Ovary (tissue), 9 donors: ENCODE data around the gene TPM3. TPM values are rescaled to one million over a fixed set of nuclear protein-coding genes. Genes with fewer than 3 reads are reported as not detected.

Experiments used
- DNase-seq, 5 donors: peaks; one replicate each; pipeline ENCODE4 v3.0.0-alpha.2; 2019 to 2020
- H3K27ac ChIP-seq, 2 donors: fragments of 200-600 bp; one replicate each; pipeline versions ENCODE4 v1.5.1 to v1.8.0; 2019 to 2022
- H3K27me3 ChIP-seq: fragments of 200-600 bp; one replicate; pipeline ENCODE4 v1.8.0; 2022
- H3K36me3 ChIP-seq: fragments of 200-600 bp; sonication (generic); one replicate; pipeline ENCODE4 v1.5.1; 2019
- H3K4me1 ChIP-seq: one replicate; pipeline ENCODE4 v1.8.1; 2013; ENCODE audit warnings: mild to moderate bottlenecking, moderate library complexity; ENCODE audit not compliant: insufficient read depth
- H3K4me3 ChIP-seq: fragments of 200-600 bp; sonication (generic); one replicate; pipeline ENCODE4 v1.5.1; 2017
- H3K9me3 ChIP-seq, 2 donors: fragments of 200-600 bp in 1 of 2; sonication (generic) in 1 of 2; one replicate each; pipeline versions ENCODE4 v1.5.1 to v1.8.1; 2013 to 2019; ENCODE audit warnings: mild to moderate bottlenecking in 1 of 2, moderate library complexity in 1 of 2
- EP300 ChIP-seq: sonication (generic); formaldehyde crosslinking; IDR thresholded peaks from one replicate; pipeline ENCODE4 v1.6.1; 2017; ENCODE audit warnings: antibody characterized with exemption
- POLR2A ChIP-seq: fragments of 450-650 bp; IDR thresholded peaks from one replicate; pipeline ENCODE4 v1.6.1; 2017; ENCODE audit warnings: antibody characterized with exemption, mild to moderate bottlenecking, moderate library complexity
- WGBS, 3 donors: extraction: QIAGEN DNeasy Blood & Tissue Kit in 1 of 3; methylation state at CpG; one replicate each; pipeline versions ENCODE4 v1.1.5 to v1.1.7; 2013 to 2017; 5-methylcytosine and 5-hydroxymethylcytosine counted together
- intact Hi-C, 4 donors: fragments of 100-400 bp; cut with DNase I; formaldehyde crosslinking; loops; one replicate each; pipeline versions ENCODE4 v1.11.0 to v1.15.1; 2022 to 2023
- polyA plus RNA-seq, 2 donors: library from polyadenylated mRNA; stranded (reverse); fragments of 200-250 nt in 1 of 2; fragments of 350-450 nt in 1 of 2; fragmentation: Illumina TruSeq in 1 of 2; extraction: RNeasy Lipid Tissue Mini Kit (QIAGEN cat#74804) in 1 of 2; gene quantifications; one replicate each; pipeline ENCODE4 v1.2.3, GENCODE V29; 2013 to 2014
- total RNA-seq, 7 donors: library from RNA; depleted of rRNA in 2 of 7; stranded (reverse); fragments of >200 nt in 2 of 7; fragmentation: NEBNext Ultra II Directional in 3 of 7; extraction: Animal tissue kit (Norgen Biotek cat#: 25700) in 3 of 7; gene quantifications; one replicate each; pipeline versions ENCODE4 v1.1.0 to v1.2.4, GENCODE V29; 2016 to 2023
- TF ChIP-seq, protein P1 (sequence below), 3 donors: fragments of 450-650 bp in 2 of 3; fragments of 200-600 bp in 1 of 3; IDR thresholded peaks; one replicate each; pipeline versions ENCODE4 v1.5.1 to v1.8.0; 2016 to 2022; ENCODE audit warnings: antibody characterized with exemption in 3 of 3, mild to moderate bottlenecking in 1 of 3
- donor health status: DM: no; HTN: no; CAD: no; lungs with moderate emphysema.
- donor health status: DM: no; HTN: no; CAD: no.
- donor health status: Bipolar disorder and iron deficiency.
- donor health status: DM: yes; HTN: yes; CAD: no.
- donor health status: DM: no; HTN: no; CAD: no.
- donor health status: DM: yes; HTN: yes; CAD: no.

TPM3 gene
- total and polyA plus RNA-seq, 9 donors, result 78.0 to 316 (median 120) TPM

DNA sequence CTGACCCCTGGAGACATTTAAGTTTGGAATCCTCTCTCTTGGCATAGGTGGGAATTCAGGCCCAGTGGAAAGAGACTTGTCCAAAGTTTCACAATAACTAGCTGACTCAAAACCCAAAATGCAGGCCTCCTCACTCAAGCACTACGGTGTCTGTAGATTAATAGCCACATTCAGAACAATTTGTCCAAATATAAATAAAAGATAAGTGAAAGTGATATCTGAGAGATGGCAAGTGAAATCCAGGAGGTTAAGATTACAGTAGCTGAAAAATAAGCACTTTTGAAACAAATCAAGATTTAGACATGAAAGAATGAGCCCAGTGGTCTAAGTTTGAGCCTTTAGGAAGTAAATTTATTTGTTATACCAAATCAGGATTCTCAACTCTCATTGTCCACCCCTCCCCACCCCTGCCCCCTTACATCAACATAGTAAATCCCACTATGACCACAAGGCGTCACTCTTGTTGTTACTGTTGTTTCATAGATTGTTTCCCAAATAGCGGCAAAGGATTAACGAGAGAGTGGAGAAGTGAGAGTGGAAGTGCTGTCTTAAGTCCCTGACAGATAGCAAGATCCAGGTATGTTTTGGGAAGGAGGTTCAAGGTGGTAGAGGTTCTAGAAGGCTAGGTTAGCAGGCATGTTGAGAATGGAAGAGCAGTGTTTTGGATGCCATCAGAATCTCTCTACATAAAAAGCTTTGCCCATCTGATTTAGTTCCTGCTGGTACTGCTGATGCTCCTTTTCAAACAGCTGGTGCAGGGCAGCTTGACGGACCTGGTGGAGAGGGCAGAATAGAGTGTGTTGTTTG is 7.1 kb upstream of the TPM3 start:
- Histone ChIP-seq H3K27me3 (no peaks in the 10 kb centered on the region), H3K27ac (peak overlapping the region in 1 of 2 donors; percentile 5), H3K4me1 (no peaks in the 10 kb centered on the region), H3K4me3 (no peak overlapping the region), H3K9me3 (no peaks in the 10 kb centered on the region), H3K36me3 (no peaks in the 10 kb centered on the region)
- peak in 1 of 5 donors; percentile 51 for DNase-seq
- intact Hi-C loops, result no loop called here
- no peak for TF ChIP-seq POLR2A
- no peak for TF ChIP-seq EP300
- TF ChIP-seq, protein P1, sequence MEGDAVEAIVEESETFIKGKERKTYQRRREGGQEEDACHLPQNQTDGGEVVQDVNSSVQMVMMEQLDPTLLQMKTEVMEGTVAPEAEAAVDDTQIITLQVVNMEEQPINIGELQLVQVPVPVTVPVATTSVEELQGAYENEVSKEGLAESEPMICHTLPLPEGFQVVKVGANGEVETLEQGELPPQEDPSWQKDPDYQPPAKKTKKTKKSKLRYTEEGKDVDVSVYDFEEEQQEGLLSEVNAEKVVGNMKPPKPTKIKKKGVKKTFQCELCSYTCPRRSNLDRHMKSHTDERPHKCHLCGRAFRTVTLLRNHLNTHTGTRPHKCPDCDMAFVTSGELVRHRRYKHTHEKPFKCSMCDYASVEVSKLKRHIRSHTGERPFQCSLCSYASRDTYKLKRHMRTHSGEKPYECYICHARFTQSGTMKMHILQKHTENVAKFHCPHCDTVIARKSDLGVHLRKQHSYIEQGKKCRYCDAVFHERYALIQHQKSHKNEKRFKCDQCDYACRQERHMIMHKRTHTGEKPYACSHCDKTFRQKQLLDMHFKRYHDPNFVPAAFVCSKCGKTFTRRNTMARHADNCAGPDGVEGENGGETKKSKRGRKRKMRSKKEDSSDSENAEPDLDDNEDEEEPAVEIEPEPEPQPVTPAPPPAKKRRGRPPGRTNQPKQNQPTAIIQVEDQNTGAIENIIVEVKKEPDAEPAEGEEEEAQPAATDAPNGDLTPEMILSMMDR (IDR thresholded peaks at IDR 0.05), result peak in 2 of 3 donors; percentile 27 to 29
- WGBS, 3 donors, result 0 to 4% (median 3%) methylated on average over 5 of the region's 5 CpGs

DNA sequence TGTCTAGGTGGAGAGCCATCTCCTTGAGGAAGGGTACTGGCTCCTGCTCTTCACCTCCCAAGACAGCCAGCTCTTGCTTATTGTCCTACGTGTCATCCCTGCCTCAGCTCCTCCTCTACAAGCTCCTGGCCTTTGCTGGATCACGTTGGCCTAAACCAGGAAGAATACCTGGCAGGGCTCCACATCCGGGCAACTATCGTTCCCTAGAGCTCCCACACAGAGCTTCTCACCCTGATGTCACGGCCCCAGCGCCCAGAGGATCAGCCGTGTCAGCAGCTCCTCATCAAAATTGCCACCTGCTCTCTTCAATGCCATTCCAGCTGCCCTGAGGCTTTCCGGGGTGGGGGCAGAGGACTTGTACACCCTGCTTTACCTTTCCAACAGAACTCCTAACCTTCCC is 1.9 kb upstream of the TPM3 start:
- no peaks in the 10 kb centered on the region for H3K4me1 ChIP-seq
- peak in 2 of 5 donors; percentile 12 to 45 for DNase-seq
- no peak overlapping the region for H3K27ac ChIP-seq
- TF ChIP-seq, protein P1 (IDR thresholded peaks at IDR 0.05), result no peak
- TF ChIP-seq POLR2A (no peak), EP300 (no peak)
- WGBS, 3 donors, result 51 to 55% (median 51%) methylated on average over 8 of the region's 8 CpGs
- intact Hi-C loops, result no loop called here
- no peaks in the 10 kb centered on the region for H3K36me3 ChIP-seq
- no peaks in the 10 kb centered on the region for H3K27me3 ChIP-seq
- H3K9me3 ChIP-seq, result no peaks in the 10 kb centered on the region
- H3K4me3 ChIP-seq, result no peak overlapping the region

DNA sequence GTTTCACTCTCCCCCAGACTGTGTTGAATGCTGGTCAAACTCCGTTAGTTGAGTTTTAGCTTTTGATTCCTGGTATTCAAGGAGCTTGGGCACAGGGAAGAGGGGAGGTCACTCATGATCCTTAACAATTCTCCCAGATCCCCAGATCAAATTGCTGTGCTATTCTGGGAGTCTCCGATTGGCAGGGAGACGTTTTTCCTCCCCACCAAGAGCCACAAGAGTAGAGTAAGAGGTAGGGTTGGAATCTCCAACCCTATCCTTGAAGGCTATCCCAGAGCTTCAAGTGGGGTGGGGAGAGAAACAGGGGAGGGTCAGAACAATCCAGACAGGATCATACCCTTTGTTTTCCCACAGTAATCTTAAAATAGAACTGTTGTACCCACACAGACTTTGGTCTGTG is 576 bp upstream of the TPM3 start:
- DNase-seq, result no peak
- TF ChIP-seq, protein P1 (IDR thresholded peaks at IDR 0.05), result no peak
- TF ChIP-seq POLR2A, result no peak
- TF ChIP-seq EP300, result no peak
- Histone ChIP-seq H3K27ac (no peak overlapping the region), H3K4me3 (no peak overlapping the region), H3K36me3 (no peaks in the 10 kb centered on the region), H3K27me3 (no peaks in the 10 kb centered on the region), H3K4me1 (no peaks in the 10 kb centered on the region), H3K9me3 (no peaks in the 10 kb centered on the region)
- intact Hi-C loops, result no loop called here
- 45 to 53% (median 46%) methylated on average over 3 of the region's 3 CpGs for WGBS, 3 donors

DNA sequence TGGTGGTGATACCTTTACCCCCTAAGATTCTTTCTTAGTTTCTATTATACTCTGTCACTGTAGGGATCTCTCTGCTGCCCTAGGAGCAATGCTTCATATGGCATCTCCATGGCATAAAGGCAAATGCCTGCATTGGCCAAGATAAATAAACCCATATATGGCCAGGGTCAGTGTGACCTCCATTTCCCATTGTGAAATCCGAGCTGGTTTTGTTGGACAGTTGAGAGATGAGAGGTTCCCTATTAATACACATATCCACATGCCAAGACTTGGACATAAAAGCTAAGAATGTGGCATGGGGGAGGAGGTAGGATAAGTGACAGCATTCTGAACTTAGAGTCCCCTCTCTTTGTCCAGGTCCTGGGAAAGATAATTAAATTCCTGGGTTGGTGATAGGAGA is 1.4 kb downstream of the TPM3 start:
- H3K27me3 ChIP-seq, result no peaks in the 10 kb centered on the region
- H3K4me1 ChIP-seq, result no peaks in the 10 kb centered on the region
- no peak overlapping the region for H3K27ac ChIP-seq
- DNase-seq, result no peak
- TF ChIP-seq, protein P1 (IDR thresholded peaks at IDR 0.05), result no peak
- no peak for TF ChIP-seq EP300
- TF ChIP-seq POLR2A, result no peak
- no peaks in the 10 kb centered on the region for H3K36me3 ChIP-seq
- intact Hi-C loops, result no loop called here
- WGBS, 3 donors, result 0 to 3% (median 2%) methylated on average over 1 of the region's 1 CpG
- H3K4me3 ChIP-seq, result no peak overlapping the region
- no peaks in the 10 kb centered on the region for H3K9me3 ChIP-seq
